Mesenchymal stem cell (in vitro differentiated cells and primary cell): ENCODE data around the gene CCDC9B.

Experiments
- DNase-seq: peaks from one replicate; pipeline ENCODE4 v3.0.0-alpha.2; 2013
- H2AFZ ChIP-seq: one replicate; pipeline ENCODE4 v1.6.1; 2013; ENCODE audit warnings: low read depth, mild to moderate bottlenecking, control low read depth, inconsistent platforms, low read length, moderate library complexity
- H2AK5ac ChIP-seq: 2 replicates; pipeline ENCODE4 v1.6.1; 2013; ENCODE audit warnings: low read length, moderate library complexity, mild to moderate bottlenecking, inconsistent platforms; ENCODE audit not compliant: severe bottlenecking
- H2BK120ac ChIP-seq: one replicate; pipeline ENCODE4 v1.6.1; 2013; ENCODE audit warnings: low read depth, mild to moderate bottlenecking, inconsistent platforms, low read length, moderate library complexity
- H2BK12ac ChIP-seq, 2 experiments: one replicate each; pipeline ENCODE4 v1.6.1; 2013; ENCODE audit warnings: inconsistent platforms in 2 of 2, low read length in 2 of 2, mild to moderate bottlenecking in 2 of 2, moderate library complexity in 2 of 2, control low read depth in 1 of 2
- H2BK15ac ChIP-seq: one replicate; pipeline ENCODE4 v1.6.1; 2013; ENCODE audit warnings: mild to moderate bottlenecking, low read depth, inconsistent platforms; ENCODE audit not compliant: poor library complexity, severe bottlenecking
- H2BK5ac ChIP-seq: 2 replicates; pipeline ENCODE4 v1.6.1; 2013; ENCODE audit warnings: low read depth, mild to moderate bottlenecking, low read length, control low read depth, inconsistent platforms; ENCODE audit not compliant: poor library complexity, severe bottlenecking
- H3K14ac ChIP-seq, 2 experiments: one replicate each; pipeline ENCODE4 v1.6.1; 2013; ENCODE audit warnings: inconsistent platforms in 2 of 2, low read length in 2 of 2, control low read depth in 1 of 2, mild to moderate bottlenecking in 1 of 2, moderate library complexity in 1 of 2
- H3K18ac ChIP-seq, 2 experiments: one replicate each; pipeline ENCODE4 v1.6.1; 2013; ENCODE audit warnings: inconsistent platforms in 2 of 2, low read length in 2 of 2, control low read depth in 1 of 2, low read depth in 1 of 2, mild to moderate bottlenecking in 1 of 2
- H3K23ac ChIP-seq, 2 experiments: one replicate each; pipeline ENCODE4 v1.6.1; 2013; ENCODE audit warnings: inconsistent platforms in 2 of 2, low read length in 2 of 2, mild to moderate bottlenecking in 2 of 2, moderate library complexity in 2 of 2, control low read depth in 1 of 2
- H3K27ac ChIP-seq: 2 replicates; pipeline ENCODE4 v1.5.1; 2013; ENCODE audit warnings: mild to moderate bottlenecking, moderate library complexity, low read length, control low read depth, inconsistent platforms; ENCODE audit not compliant: poor library complexity, severe bottlenecking
- H3K27me3 ChIP-seq, 2 experiments: 2 replicates each; pipeline versions ENCODE4 v1.6.1 to v1.7.0; 2013; ENCODE audit warnings: low read length in 2 of 2, mild to moderate bottlenecking in 2 of 2, moderate library complexity in 2 of 2, control low read depth in 1 of 2, inconsistent platforms in 1 of 2; ENCODE audit not compliant: control insufficient read depth in 1 of 2, insufficient read depth in 1 of 2
- H3K36me3 ChIP-seq, 2 experiments: 2 replicates each; pipeline versions ENCODE4 v1.6.1 to v1.7.0; 2013; ENCODE audit warnings: low read length in 2 of 2, control low read depth in 1 of 2, inconsistent platforms in 1 of 2, low read depth in 1 of 2, mild to moderate bottlenecking in 1 of 2; ENCODE audit not compliant: insufficient read depth in 2 of 2, control insufficient read depth in 1 of 2
- H3K4ac ChIP-seq, 2 experiments: one replicate each; pipeline ENCODE4 v1.6.1; 2013; ENCODE audit warnings: inconsistent platforms in 2 of 2, low read length in 2 of 2, mild to moderate bottlenecking in 2 of 2, moderate library complexity in 2 of 2, control low read depth in 1 of 2, low read depth in 1 of 2
- H3K4me1 ChIP-seq: 2 replicates; pipeline ENCODE4 v1.6.1; 2013; ENCODE audit warnings: low read depth, low read length, control low read depth; ENCODE audit not compliant: control insufficient read depth, insufficient read depth
- H3K4me2 ChIP-seq: 2 replicates; pipeline ENCODE4 v1.6.1; 2013; ENCODE audit warnings: low read length, mild to moderate bottlenecking, inconsistent platforms; ENCODE audit not compliant: poor library complexity, severe bottlenecking
- H3K4me3 ChIP-seq, 2 experiments: 2 replicates each; pipeline versions ENCODE4 v1.5.1 to v1.7.0; 2013; ENCODE audit warnings: low read length in 2 of 2, mild to moderate bottlenecking in 2 of 2, control low read depth in 1 of 2, low read depth in 1 of 2; ENCODE audit not compliant: insufficient read depth in 1 of 2
- H3K79me1 ChIP-seq: replicated peaks from 2 replicates; pipeline ENCODE4 v1.6.1; 2013; ENCODE audit warnings: mild to moderate bottlenecking, control low read depth, low read length, inconsistent platforms; ENCODE audit not compliant: poor library complexity, severe bottlenecking
- H3K9ac ChIP-seq: 2 replicates; pipeline ENCODE4 v1.7.0; 2013; ENCODE audit warnings: mild to moderate bottlenecking, low read length, moderate library complexity
- H3K9me3 ChIP-seq: 2 replicates; pipeline ENCODE4 v1.7.0; 2013; ENCODE audit warnings: mild to moderate bottlenecking, low read length; ENCODE audit not compliant: control insufficient read depth
- H4K8ac ChIP-seq: one replicate; pipeline ENCODE4 v1.6.1; 2013; ENCODE audit warnings: inconsistent platforms, mild to moderate bottlenecking, low read length, moderate library complexity
- H4K91ac ChIP-seq: one replicate; pipeline ENCODE4 v1.6.1; 2013; ENCODE audit warnings: mild to moderate bottlenecking, low read length, inconsistent platforms
- WGBS: methylation state at CpG from one replicate; pipeline ENCODE4 v1.1.7; 2013; ENCODE audit warnings: mixed read lengths; 5-methylcytosine and 5-hydroxymethylcytosine counted together

Gene CCDC9B

GRCh38 chr15:40296561-40297230 lies 44.0 kb downstream of the CCDC9B start:
- peaks cover 59 to 88% of the 10 kb centered on the region in 2 experiments for H3K27me3 ChIP-seq
- H3K9ac ChIP-seq, result no peak overlapping the region
- H4K91ac ChIP-seq, result no peak overlapping the region
- peaks cover 3% of the 10 kb centered on the region for H3K4me1 ChIP-seq
- H2BK15ac ChIP-seq, result no peak overlapping the region
- no peak overlapping the region for H2BK120ac ChIP-seq
- no peak overlapping the region for H2BK12ac ChIP-seq
- no peak overlapping the region for H2AFZ ChIP-seq
- no peak overlapping the region for H3K27ac ChIP-seq
- H4K8ac ChIP-seq, result no peak overlapping the region
- no peak overlapping the region for H3K4ac ChIP-seq
- H3K4me2 ChIP-seq, result no peak overlapping the region
- no peak overlapping the region for H2AK5ac ChIP-seq
- H3K18ac ChIP-seq, result no peak overlapping the region
- H3K9me3 ChIP-seq, result peaks cover 11% of the 10 kb centered on the region
- WGBS, result 71% methylated on average over 5 of the region's 5 CpGs
- DNase-seq, result no peak
- no peak overlapping the region for H2BK5ac ChIP-seq
- H3K23ac ChIP-seq, result no peak overlapping the region
- H3K14ac ChIP-seq, result no peak overlapping the region
- H3K36me3 ChIP-seq, result no peaks in the 10 kb centered on the region
- H3K79me1 ChIP-seq, result no peaks in the 10 kb centered on the region
- no peak overlapping the region for H3K4me3 ChIP-seq

GRCh38 chr15:40295877-40296560 lies 44.7 kb downstream of the CCDC9B start:
- no peak for DNase-seq
- no peaks in the 10 kb centered on the region for H3K79me1 ChIP-seq
- 72% methylated on average over 12 of the region's 12 CpGs for WGBS
- peaks cover 59 to 84% of the 10 kb centered on the region in 2 experiments for H3K27me3 ChIP-seq
- no peaks in the 10 kb centered on the region for H3K36me3 ChIP-seq
- H2BK5ac ChIP-seq, result no peak overlapping the region
- H3K4me3 ChIP-seq, result no peak overlapping the region
- H3K18ac ChIP-seq, result no peak overlapping the region
- no peak overlapping the region for H3K14ac ChIP-seq
- H3K23ac ChIP-seq, result no peak overlapping the region
- H4K91ac ChIP-seq, result no peak overlapping the region
- H3K4me1 ChIP-seq, result peaks cover 9% of the 10 kb centered on the region
- H3K4me2 ChIP-seq, result no peak overlapping the region
- H3K9ac ChIP-seq, result no peak overlapping the region
- H3K4ac ChIP-seq, result no peak overlapping the region
- H2BK12ac ChIP-seq, result no peak overlapping the region
- H2AFZ ChIP-seq, result no peak overlapping the region
- H3K9me3 ChIP-seq, result peaks cover 11% of the 10 kb centered on the region
- no peak overlapping the region for H2AK5ac ChIP-seq
- H3K27ac ChIP-seq, result no peak overlapping the region
- H2BK15ac ChIP-seq, result no peak overlapping the region
- no peak overlapping the region for H2BK120ac ChIP-seq
- no peak overlapping the region for H4K8ac ChIP-seq

GRCh38 chr15:40295297-40295696 lies 45.4 kb downstream of the CCDC9B start:
- no peak overlapping the region for H3K9ac ChIP-seq
- no peak overlapping the region for H2AFZ ChIP-seq
- H3K4me2 ChIP-seq, result no peak overlapping the region
- H3K4me3 ChIP-seq, result no peak overlapping the region
- H2BK120ac ChIP-seq, result no peak overlapping the region
- H2AK5ac ChIP-seq, result no peak overlapping the region
- H3K4me1 ChIP-seq, result peaks cover 15% of the 10 kb centered on the region
- H2BK12ac ChIP-seq, result no peak overlapping the region
- no peak overlapping the region for H2BK15ac ChIP-seq
- H3K27me3 ChIP-seq, result peaks cover 63 to 81% of the 10 kb centered on the region in 2 experiments
- no peak overlapping the region for H3K18ac ChIP-seq
- H3K23ac ChIP-seq, result no peak overlapping the region
- no peak for DNase-seq
- H2BK5ac ChIP-seq, result no peak overlapping the region
- no peak overlapping the region for H4K91ac ChIP-seq
- H3K9me3 ChIP-seq, result peaks cover 6% of the 10 kb centered on the region
- H3K36me3 ChIP-seq, result no peaks in the 10 kb centered on the region
- no peak overlapping the region for H3K4ac ChIP-seq
- no peaks in the 10 kb centered on the region for H3K79me1 ChIP-seq
- no peak overlapping the region for H3K27ac ChIP-seq
- H4K8ac ChIP-seq, result no peak overlapping the region
- no peak overlapping the region for H3K14ac ChIP-seq
- WGBS, result 80% methylated on average over 1 of the region's 1 CpG
